Caco-2 (cell line): ENCODE data around the gene PRMT2. TPM values are rescaled to one million over a fixed set of nuclear protein-coding genes. Genes with fewer than 3 reads are reported as not detected.

Experiments
- BruUV-seq: library from RNA; stranded (reverse); fragments of 400-500 nt; replicated peaks from 2 replicates; lab custom pipeline; 2021; lab: Mats Ljungman, UMichigan
- CTCF ChIA-PET: fragments of 300-600 bp; sonication (Branson Sonifier 250); formaldehyde crosslinking; loops from one replicate; lab custom pipeline; 2022; ENCODE audit warnings: antibody characterized with exemption; lab: Charles Lee
- POLR2A ChIA-PET: fragments of 300-600 bp; sonication (Branson Sonifier 250); formaldehyde crosslinking; loops from one replicate; lab custom pipeline; 2022; ENCODE audit warnings: antibody characterized with exemption; lab: Charles Lee
- DNase-seq, 2 experiments: peaks; one replicate each; pipeline versions ENCODE4 v3.0.0 to v3.0.0-alpha.2; 2020 to 2022
- H3K27me3 ChIP-seq: replicated peaks from 2 replicates; pipeline ENCODE4 v1.6.0; 2011; ENCODE audit warnings: low read length; ENCODE audit not compliant: control insufficient read depth, insufficient read depth
- H3K36me3 ChIP-seq: 2 replicates; pipeline ENCODE4 v1.5.1; 2011; ENCODE audit warnings: low read length; ENCODE audit not compliant: control insufficient read depth, insufficient read depth
- H3K4me1 ChIP-seq: fragments of 250-450 bp; sonication (Bioruptor Pico); 2 replicates; pipeline ENCODE4 v1.5.1; 2020; ENCODE audit warnings: mild to moderate bottlenecking
- H3K4me3 ChIP-seq: 2 replicates; pipeline ENCODE4 v1.5.1; 2011; ENCODE audit warnings: low read depth, mild to moderate bottlenecking, control low read depth, low read length
- H3K9me3 ChIP-seq: fragments of 250-450 bp; sonication (Bioruptor Pico); 2 replicates; pipeline ENCODE4 v1.5.1; 2020; ENCODE audit warnings: mild to moderate bottlenecking, moderate library complexity
- H3K27ac Mint-ChIP-seq: one replicate; pipeline ENCODE4 v1.8.0; 2022; ENCODE audit warnings: mixed read lengths; ENCODE audit not compliant: unreplicated experiment
- H3K27me3 Mint-ChIP-seq: one replicate; pipeline ENCODE4 v1.8.0; 2022; ENCODE audit warnings: mixed read lengths; ENCODE audit not compliant: insufficient read depth, unreplicated experiment
- H3K36me3 Mint-ChIP-seq: one replicate; pipeline ENCODE4 v1.8.0; 2022; ENCODE audit warnings: mild to moderate bottlenecking, mixed read lengths; ENCODE audit not compliant: insufficient read depth, unreplicated experiment
- H3K4me1 Mint-ChIP-seq: one replicate; pipeline ENCODE4 v1.8.0; 2022; ENCODE audit warnings: low read depth, mixed read lengths; ENCODE audit not compliant: unreplicated experiment
- H3K4me3 Mint-ChIP-seq: one replicate; pipeline ENCODE4 v1.8.0; 2022; ENCODE audit warnings: mild to moderate bottlenecking, moderate library complexity, mixed read lengths; ENCODE audit not compliant: unreplicated experiment
- H3K9me3 Mint-ChIP-seq: one replicate; pipeline ENCODE4 v1.8.0; 2022; ENCODE audit warnings: mixed read lengths; ENCODE audit not compliant: unreplicated experiment
- intact Hi-C: fragments of 100-400 bp; cut with micrococcal nuclease; formaldehyde crosslinking; loops from one replicate; pipeline ENCODE4 v1.10.0; 2022; ENCODE audit not compliant: unreplicated experiment
- total RNA-seq: library from RNA; stranded (reverse); gene quantifications from 2 replicates; pipeline ENCODE4 v1.2.3, GENCODE V29; 2022
- TF ChIP-seq, protein P1 (sequence below), 2 experiments: fragments of 200-600 bp in 1 of 2; IDR thresholded peaks; 1 replicate in 1 of 2; 2 replicates in 1 of 2; pipeline versions ENCODE4 v1.5.1 to v1.8.0; 2011 to 2022; ENCODE audit warnings: antibody characterized with exemption in 1 of 2, control low read depth in 1 of 2, inconsistent platforms in 1 of 2, low read depth in 1 of 2, low read length in 1 of 2, mild to moderate bottlenecking in 1 of 2, moderate library complexity in 1 of 2; ENCODE audit not compliant: insufficient read depth in 1 of 2, severe bottlenecking in 1 of 2, unreplicated experiment in 1 of 2

Gene PRMT2
- total RNA-seq, 1 experiment from 2014 or later, result 56.2 TPM

DNA sequence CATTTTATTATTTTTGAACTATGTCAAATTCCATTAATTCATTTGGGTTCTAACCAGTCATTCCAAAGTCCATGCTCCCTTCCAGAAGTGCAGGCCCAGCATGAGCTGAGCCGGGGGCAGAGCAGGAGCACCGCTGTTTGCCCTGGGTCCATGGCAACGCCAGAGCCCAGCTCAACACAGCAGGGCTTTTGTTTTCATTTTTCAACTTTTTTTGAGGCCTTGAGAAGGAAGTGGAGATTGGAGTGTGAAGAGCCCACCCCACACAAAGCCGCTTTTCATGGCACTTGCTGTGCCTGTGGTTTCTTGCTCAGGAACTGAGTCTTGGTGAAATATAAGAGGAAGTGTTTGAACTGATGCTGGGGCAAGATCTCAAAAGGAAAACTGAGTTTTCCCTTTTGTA, 13.2 kb upstream of the PRMT2 start:
- intact Hi-C loops, result no loop called here

DNA sequence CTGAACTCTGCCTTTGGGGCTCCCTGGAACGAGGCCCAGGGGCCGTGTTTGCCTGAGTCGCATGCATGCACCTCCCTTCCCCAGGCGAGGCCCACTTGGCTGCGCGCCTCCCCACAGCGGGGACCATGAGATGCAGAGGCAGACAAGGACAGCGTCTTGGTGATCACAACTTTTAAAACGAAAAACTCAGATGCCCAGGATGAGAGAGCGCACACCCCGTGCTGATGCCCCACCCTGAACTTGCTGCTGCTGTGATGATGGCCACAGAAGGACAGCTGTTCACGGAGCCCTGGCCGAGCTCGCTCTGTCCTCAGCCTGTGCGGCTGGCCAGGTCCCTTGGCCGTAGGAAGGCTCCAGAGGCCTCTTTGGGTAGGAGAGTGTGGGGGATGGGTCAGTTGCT, 11.4 kb upstream of the PRMT2 start:
- CTCF ChIA-PET, result no interaction called here

More for the DNA sequence above, 13.2 kb upstream of the PRMT2 start:
- Mint-ChIP-seq H3K36me3 (no peaks in the 10 kb centered on the region), H3K27me3 (no peaks in the 10 kb centered on the region), H3K9me3 (peaks cover 10% of the 10 kb centered on the region), H3K4me1 (peaks cover 9% of the 10 kb centered on the region), H3K27ac (no peak overlapping the region), H3K4me3 (no peak overlapping the region)
- Histone ChIP-seq H3K4me3 (no peak overlapping the region), H3K36me3 (no peaks in the 10 kb centered on the region), H3K4me1 (no peaks in the 10 kb centered on the region), H3K9me3 (peaks cover 4% of the 10 kb centered on the region; the same call in 1 of the 2 replicates), H3K27me3 (no peaks in the 10 kb centered on the region)
- POLR2A ChIA-PET, result no interaction called here
- CTCF ChIA-PET, result no interaction called here
- TF ChIP-seq, protein P1, sequence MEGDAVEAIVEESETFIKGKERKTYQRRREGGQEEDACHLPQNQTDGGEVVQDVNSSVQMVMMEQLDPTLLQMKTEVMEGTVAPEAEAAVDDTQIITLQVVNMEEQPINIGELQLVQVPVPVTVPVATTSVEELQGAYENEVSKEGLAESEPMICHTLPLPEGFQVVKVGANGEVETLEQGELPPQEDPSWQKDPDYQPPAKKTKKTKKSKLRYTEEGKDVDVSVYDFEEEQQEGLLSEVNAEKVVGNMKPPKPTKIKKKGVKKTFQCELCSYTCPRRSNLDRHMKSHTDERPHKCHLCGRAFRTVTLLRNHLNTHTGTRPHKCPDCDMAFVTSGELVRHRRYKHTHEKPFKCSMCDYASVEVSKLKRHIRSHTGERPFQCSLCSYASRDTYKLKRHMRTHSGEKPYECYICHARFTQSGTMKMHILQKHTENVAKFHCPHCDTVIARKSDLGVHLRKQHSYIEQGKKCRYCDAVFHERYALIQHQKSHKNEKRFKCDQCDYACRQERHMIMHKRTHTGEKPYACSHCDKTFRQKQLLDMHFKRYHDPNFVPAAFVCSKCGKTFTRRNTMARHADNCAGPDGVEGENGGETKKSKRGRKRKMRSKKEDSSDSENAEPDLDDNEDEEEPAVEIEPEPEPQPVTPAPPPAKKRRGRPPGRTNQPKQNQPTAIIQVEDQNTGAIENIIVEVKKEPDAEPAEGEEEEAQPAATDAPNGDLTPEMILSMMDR (IDR thresholded peaks at IDR 0.05; ENCODE audit: insufficient read depth in 1 of 2, low read depth in 1 of 2, low read length in 1 of 2, severe bottlenecking in 1 of 2, unreplicated experiment in 1 of 2), result no peak
- BruUV-seq, result no TSS peak
- DNase-seq, result no peak

DNA sequence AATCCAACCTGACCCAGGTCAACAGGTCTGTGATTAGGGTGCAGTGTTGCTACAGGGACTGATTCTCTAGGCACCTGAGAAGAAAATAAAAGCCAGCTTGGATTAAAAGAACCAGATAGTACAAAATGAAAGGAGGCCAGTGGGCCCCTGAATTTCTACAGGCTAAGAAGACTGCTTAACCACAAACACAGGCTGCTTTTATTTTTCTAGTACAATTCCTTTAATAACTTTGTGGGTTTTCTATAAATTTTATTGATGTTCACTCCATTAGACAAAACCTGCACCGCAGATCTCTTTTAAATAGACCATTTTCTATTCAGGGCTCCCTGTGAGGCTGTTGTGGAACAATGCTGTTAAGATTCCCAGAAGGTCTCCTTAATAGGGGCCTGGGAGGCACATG, 9.7 kb upstream of the PRMT2 start:
- Mint-ChIP-seq H3K4me3 (no peak overlapping the region), H3K9me3 (no peaks in the 10 kb centered on the region), H3K27me3 (peaks cover 5% of the 10 kb centered on the region), H3K36me3 (no peaks in the 10 kb centered on the region), H3K4me1 (no peaks in the 10 kb centered on the region), H3K27ac (no peak overlapping the region)
- peaks cover 4% of the 10 kb centered on the region; the same call in 1 of the 2 replicates for H3K9me3 ChIP-seq
- TF ChIP-seq, protein P1 (IDR thresholded peaks at IDR 0.05; ENCODE audit: insufficient read depth in 1 of 2, low read depth in 1 of 2, low read length in 1 of 2, severe bottlenecking in 1 of 2, unreplicated experiment in 1 of 2), result no peak
- intact Hi-C loops, result no loop called here
- no TSS peak for BruUV-seq
- H3K27me3 ChIP-seq, result no peaks in the 10 kb centered on the region
- H3K4me1 ChIP-seq, result no peaks in the 10 kb centered on the region
- no peaks in the 10 kb centered on the region for H3K36me3 ChIP-seq
- POLR2A ChIA-PET, result no interaction called here
- no peak overlapping the region for H3K4me3 ChIP-seq
- DNase-seq, result no peak
- CTCF ChIA-PET, result no interaction called here

More for the DNA sequence above, 11.4 kb upstream of the PRMT2 start:
- POLR2A ChIA-PET, result no interaction called here
- TF ChIP-seq, protein P1 (IDR thresholded peaks at IDR 0.05; ENCODE audit: insufficient read depth in 1 of 2, low read depth in 1 of 2, low read length in 1 of 2, severe bottlenecking in 1 of 2, unreplicated experiment in 1 of 2), result no peak
- H3K27ac Mint-ChIP-seq, result no peak overlapping the region
- H3K9me3 ChIP-seq, result peaks cover 4% of the 10 kb centered on the region; the same call in 1 of the 2 replicates
- DNase-seq, result no peak
- H3K4me3 Mint-ChIP-seq, result no peak overlapping the region
- H3K36me3 ChIP-seq, result no peaks in the 10 kb centered on the region
- no TSS peak for BruUV-seq
- intact Hi-C loops, result no loop called here
- no peak overlapping the region for H3K4me3 ChIP-seq
- H3K36me3 Mint-ChIP-seq, result no peaks in the 10 kb centered on the region
- no peaks in the 10 kb centered on the region for H3K27me3 Mint-ChIP-seq
- no peaks in the 10 kb centered on the region for H3K27me3 ChIP-seq
- peaks cover 9% of the 10 kb centered on the region for H3K9me3 Mint-ChIP-seq
- H3K4me1 ChIP-seq, result no peaks in the 10 kb centered on the region
- peaks cover 9% of the 10 kb centered on the region for H3K4me1 Mint-ChIP-seq
